HFF-Myc (cell line): ENCODE measurements around the gene TSPO2.

Experiments
- DNase-seq: peaks from one replicate; pipeline ENCODE4 v3.0.0-alpha.2; 2011; ENCODE audit warnings: low read depth; ENCODE audit errors: extremely low read depth
- H3K4me3 ChIP-seq: replicated peaks from 2 replicates; pipeline ENCODE4 v1.5.1; 2011; ENCODE audit warnings: low read depth, mild to moderate bottlenecking, control low read depth, low read length
- CTCF ChIP-seq: IDR thresholded peaks from 2 replicates; pipeline ENCODE4 v1.5.1; 2012; ENCODE audit warnings: mild to moderate bottlenecking, low read depth, low read length, control low read depth; ENCODE audit errors: missing control alignments

Gene TSPO2

DNA sequence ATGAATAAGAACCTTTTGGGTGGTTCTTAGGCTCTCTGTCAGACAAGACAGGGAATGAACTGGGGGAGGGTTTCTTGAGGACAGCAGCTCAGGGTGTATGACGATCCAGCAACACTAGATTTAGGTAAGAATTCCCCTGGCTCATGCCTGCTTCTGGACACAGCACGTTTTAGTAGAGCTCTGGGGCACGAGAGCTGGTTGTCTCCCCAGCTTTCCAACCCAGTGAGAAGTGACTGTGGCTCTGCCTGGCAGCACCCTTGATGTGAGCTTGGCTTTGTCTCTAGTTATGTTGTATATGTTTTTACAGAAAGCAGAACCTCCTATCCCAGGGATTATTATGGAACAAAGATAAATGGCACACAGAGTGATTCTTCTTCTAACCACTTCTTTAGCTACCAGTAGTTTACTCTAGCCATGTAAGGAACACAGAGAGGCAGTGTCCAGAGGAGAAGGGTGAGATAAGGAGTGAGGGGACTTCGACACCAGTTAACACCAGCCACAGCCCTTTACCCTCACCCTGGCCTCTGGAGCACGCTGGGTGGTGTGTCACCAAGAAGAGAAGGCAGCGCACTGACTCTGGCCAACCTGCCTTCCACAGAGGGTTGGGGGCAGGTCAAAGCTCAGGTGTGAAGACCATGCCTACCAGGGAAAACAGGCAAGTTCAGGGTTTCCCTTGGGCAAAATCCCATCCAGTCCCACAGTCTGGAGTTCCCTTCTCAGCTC is 14.7 kb downstream of the TSPO2 start:
- no peak for DNase-seq
- no peak overlapping the region for H3K4me3 ChIP-seq
- TF ChIP-seq CTCF, result no peak

GRCh38 chr6:41058783-41059181 is 16.5 kb downstream of the TSPO2 start:
- H3K4me3 ChIP-seq, result no peak overlapping the region
- DNase-seq, result no peak
- TF ChIP-seq CTCF, result no peak

GRCh38 chr6:41059556-41059955 is 17.3 kb downstream of the TSPO2 start:
- no peak for DNase-seq
- TF ChIP-seq CTCF, result no peak
- no peak overlapping the region for H3K4me3 ChIP-seq

GRCh38 chr6:41061196-41061726 is 19.0 kb downstream of the TSPO2 start:
- no peak for TF ChIP-seq CTCF
- H3K4me3 ChIP-seq, result no peak overlapping the region
- no peak for DNase-seq

- H3K4me3 ChIP-seq, result no peak overlapping the region
- DNase-seq, result no peak
- TF ChIP-seq CTCF, result no peak
Measured at GRCh38 chr6:41062056-41062455, 19.8 kb downstream of the TSPO2 start.

- no peak for TF ChIP-seq CTCF
- DNase-seq, result no peak
- no peak overlapping the region for H3K4me3 ChIP-seq
Measured at GRCh38 chr6:41063884-41064285, 21.6 kb downstream of the TSPO2 start.
